Middle frontal gyrus (tissue), 1 donor: ENCODE results near the gene PLEKHH2.
"Not testable (repeated sequence)": the region's sequence is repeated elsewhere in the genome, so short reads cannot be mapped to it uniquely, and the experiment has no call there.

Experiments
- DNase-seq: peaks from one replicate; pipeline ENCODE4 v3.0.0-alpha.2; 2015; ENCODE audit warnings: low spot score; ENCODE audit errors: extremely low spot score

PLEKHH2 gene

GRCh38 chr2:43715300-43716098 lies 78.4 kb downstream of the PLEKHH2 start:
- no peak for DNase-seq

GRCh38 chr2:43717322-43717721 lies 80.3 kb downstream of the PLEKHH2 start:
- DNase-seq = no peak

GRCh38 chr2:43718530-43719124 lies 81.6 kb downstream of the PLEKHH2 start:
- DNase-seq = no peak

- DNase-seq = no peak
Measured at GRCh38 chr2:43724728-43725526, 87.9 kb downstream of the PLEKHH2 start.

GRCh38 chr2:43725711-43726246 lies 88.7 kb downstream of the PLEKHH2 start:
- DNase-seq = no peak

- DNase-seq = not testable (repeated sequence)
Measured at GRCh38 chr2:43726961-43727633, 90.0 kb downstream of the PLEKHH2 start.

- DNase-seq = no peak
Measured at GRCh38 chr2:43727634-43728014, 90.6 kb downstream of the PLEKHH2 start.

- DNase-seq = no peak
Measured at GRCh38 chr2:43729491-43730174, 92.6 kb downstream of the PLEKHH2 start.

- no peak for DNase-seq
Measured at GRCh38 chr2:43731211-43731610, 94.2 kb downstream of the PLEKHH2 start.

GRCh38 chr2:43736637-43737036 lies 99.6 kb downstream of the PLEKHH2 start:
- DNase-seq = no peak

- no peak for DNase-seq
Measured at GRCh38 chr2:43737097-43737854, 100.2 kb downstream of the PLEKHH2 start.

- no peak for DNase-seq
Measured at GRCh38 chr2:43737855-43738254, 100.8 kb downstream of the PLEKHH2 start.

- DNase-seq = no peak
Measured at GRCh38 chr2:43738257-43738656, 101.2 kb downstream of the PLEKHH2 start.

- DNase-seq = no peak
Measured at GRCh38 chr2:43743706-43744105, 106.6 kb downstream of the PLEKHH2 start.

GRCh38 chr2:43745457-43745856 lies 108.4 kb downstream of the PLEKHH2 start:
- no peak for DNase-seq

- DNase-seq = no peak
Measured at GRCh38 chr2:43748333-43748732, 111.3 kb downstream of the PLEKHH2 start.

GRCh38 chr2:43749583-43749982 lies 112.5 kb downstream of the PLEKHH2 start:
- DNase-seq = no peak

GRCh38 chr2:43751476-43751990 lies 114.5 kb downstream of the PLEKHH2 start:
- no peak for DNase-seq

GRCh38 chr2:43752302-43752701 lies 115.2 kb downstream of the PLEKHH2 start:
- no peak for DNase-seq

- DNase-seq = no peak
Measured at GRCh38 chr2:43754180-43754579, 117.1 kb downstream of the PLEKHH2 start.
